Embryonic facial prominence (tissue), 1 donor: ENCODE measurements around the gene CDC34.
"Not testable (repeated sequence)": the region's sequence is repeated elsewhere in the genome, so short reads cannot be mapped to it uniquely, and the experiment has no call there.

ENCODE experiments used
- DNase-seq: peaks from one replicate; pipeline ENCODE4 v3.0.0-alpha.2; 2016; ENCODE audit errors: extremely low spot score

CDC34 gene

DNA sequence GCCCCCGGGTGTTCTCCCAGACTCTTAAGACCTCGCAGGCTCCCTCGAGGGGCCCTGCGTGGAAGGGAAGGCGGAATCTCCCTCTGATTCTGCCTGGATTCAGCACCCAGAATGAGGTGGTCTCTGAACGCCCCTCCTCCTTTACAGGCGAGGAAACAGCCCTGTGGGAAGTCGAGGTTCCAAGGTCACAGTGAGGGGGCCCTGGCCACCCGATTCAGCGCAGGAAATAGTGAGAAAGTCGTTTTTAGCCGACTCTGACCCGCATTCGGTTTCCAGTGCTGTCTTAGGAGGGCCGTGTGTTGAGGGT is 41.9 kb downstream of the CDC34 start:
- no peak for DNase-seq

- DNase-seq, result no peak
Measured at GRCh38 chr19:574658-575526, 43.3 kb downstream of the CDC34 start.

DNA sequence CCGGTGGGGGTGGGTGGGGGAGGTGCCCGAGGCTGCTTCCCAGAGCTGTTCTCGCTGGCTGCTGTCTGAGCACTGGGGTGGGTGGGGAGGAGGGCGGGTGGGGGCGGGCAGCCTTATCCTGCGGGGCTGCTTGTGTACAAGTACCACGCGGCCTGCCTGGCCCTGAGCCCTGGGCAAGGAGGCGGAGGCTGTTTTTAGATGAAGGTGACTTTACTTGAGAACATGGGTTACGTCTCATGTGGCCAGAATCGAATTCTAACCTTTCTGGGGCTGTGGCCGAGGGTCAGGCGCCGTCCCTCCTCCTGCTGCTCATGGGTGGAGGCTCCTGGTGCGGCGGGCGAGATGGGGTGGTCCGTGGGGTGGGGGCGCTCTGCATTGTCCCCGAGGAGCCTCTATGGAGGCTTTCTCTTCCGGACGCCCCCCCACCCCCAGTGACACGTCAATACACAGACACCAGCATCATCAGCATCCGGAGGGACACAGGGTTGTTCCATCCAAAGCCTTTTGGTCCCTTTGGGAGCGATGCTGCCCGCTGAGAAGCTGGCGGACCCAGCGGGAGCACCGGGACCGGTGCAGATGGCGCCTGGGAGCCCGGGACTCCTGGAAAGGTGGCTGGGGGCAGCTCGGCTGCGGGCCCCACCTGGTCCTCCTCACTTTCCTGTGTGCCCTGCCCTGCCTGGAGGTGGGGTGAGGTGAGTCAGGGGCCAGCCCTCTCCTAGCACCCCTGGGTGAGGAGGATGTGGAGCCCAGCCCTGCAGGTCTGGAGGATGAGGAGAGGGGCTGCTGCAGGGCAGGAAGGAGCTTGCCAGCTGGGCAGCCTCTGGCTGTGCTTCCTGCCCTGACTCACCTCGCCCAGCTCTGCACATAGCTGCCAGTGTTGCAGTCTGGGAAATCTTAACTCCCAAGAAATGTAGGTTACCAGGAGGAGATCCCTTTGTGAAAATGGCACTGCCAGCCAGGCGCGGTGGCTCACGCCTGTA is 44.3 kb downstream of the CDC34 start:
- no peak for DNase-seq

DNA sequence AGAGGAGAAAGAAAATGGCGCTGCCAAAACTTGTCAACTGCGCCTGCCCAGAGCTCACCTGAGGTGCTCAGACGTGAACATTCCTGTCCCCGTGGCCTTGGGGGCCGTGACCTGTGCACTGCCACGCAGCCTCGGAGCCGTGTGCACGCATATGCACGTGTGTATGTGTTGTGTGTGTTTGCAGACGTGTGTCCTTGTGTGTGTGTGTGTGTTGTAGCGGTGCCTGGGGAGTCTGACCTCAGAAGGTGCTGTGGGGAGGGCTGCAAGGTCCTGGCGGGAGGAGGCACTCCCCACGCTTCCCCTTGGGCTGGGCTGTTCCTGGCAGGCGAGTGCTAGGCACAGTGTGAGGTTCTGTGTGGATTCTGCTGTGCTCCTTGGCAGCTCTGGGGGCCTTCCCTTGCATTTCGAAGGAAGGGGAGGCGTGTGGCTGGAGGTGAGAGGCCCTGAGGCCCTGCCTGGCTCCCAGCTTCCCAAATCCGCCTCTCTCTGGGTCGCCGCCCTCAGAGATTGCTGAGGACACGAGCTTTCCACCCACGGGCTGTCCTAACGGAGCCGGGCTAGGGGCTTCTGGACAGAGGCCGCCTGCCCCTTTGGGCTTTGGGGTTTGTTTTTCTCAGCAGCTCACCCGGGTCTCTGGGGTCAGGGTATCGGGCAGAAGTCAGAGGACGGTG is 45.3 kb downstream of the CDC34 start:
- DNase-seq, result no peak

DNA sequence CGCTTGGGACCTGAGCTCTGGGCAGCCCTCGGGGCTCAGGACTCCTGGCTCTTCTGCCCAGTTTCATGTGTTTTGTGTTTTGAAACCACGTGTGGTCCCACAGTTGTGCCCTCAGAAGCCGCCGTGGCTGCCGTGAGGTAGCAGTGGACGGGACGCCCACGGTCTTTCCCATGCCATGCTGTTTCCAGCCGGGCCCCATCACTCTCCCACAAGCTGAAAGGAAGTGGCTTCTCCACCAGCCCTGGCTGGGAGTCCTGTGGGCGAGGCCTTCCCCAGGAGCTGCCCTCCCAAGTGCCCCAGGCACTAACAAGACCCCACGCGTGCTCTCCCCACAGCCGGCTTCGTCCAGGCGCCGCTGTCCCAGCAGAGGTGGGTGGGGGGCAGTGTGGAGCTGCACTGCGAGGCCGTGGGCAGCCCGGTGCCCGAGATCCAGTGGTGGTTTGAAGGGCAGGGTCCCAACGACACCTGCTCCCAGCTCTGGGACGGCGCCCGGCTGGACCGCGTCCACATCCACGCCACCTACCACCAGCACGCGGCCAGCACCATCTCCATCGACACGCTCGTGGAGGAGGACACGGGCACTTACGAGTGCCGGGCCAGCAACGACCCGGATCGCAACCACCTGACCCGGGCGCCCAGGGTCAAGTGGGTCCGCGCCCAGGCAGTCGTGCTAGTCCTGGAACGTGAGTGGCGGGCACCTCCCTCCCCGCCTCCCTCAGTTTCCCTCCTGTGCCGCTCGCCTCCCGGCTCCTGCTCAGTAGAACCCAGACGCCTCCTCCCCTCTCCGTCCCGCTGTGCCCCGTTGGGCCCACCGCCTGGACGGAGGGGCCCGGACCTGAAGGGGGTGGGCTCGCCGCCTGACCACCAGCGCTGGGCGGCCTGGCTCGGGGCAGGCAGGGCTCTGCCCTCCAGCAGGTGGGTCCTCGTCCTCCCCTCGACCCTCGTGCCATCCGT is 46.2 kb downstream of the CDC34 start:
- no peak for DNase-seq

GRCh38 chr19:579111-579841 is 47.7 kb downstream of the CDC34 start:
- no peak for DNase-seq

DNA sequence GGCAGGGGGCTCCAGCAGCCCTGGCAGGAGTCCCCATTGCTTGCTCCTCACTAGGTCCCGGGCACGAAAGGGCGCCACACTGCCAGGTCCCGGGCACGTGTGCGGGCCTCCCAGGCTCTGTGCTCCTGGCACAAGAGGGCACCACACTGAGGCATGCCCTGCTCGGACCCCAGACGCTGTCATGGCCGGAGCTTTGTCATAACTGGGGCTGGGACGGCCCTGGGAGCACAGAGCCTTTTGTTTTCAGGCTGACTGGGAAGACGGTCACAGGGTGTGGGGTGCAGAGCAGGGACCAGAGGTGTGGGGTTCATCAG is 48.2 kb downstream of the CDC34 start:
- no peak for DNase-seq

GRCh38 chr19:580274-580835 is 48.8 kb downstream of the CDC34 start:
- no peak for DNase-seq

DNA sequence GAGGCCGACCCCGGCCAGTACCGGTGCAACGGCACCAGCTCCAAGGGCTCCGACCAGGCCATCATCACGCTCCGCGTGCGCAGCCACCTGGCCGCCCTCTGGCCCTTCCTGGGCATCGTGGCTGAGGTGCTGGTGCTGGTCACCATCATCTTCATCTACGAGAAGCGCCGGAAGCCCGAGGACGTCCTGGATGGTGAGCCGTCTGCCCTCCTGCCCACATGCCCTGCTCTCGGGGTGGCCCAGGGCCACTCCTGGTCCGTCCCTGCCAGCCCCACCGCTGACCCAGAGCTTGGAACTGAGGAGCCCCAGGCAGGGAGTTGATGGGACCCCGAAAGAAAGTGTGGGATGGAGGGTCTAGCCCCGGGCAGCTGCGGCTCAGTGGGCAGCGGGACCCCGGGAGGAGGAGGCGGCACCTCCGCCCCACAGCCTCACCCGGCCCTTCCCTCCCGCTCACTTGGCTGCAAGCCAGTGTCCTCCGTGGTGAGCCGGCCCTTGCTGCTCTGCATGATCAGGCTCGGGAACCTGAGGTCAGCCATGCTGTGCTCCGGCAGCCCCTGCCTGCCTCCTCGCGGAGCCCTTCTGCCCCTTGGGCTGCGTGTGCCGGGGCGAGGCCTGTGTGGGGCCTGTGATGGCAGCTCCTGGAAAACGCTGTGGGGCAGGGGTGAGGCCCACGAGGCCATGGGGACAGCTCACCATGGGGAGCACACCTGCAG is 50.0 kb downstream of the CDC34 start:
- DNase-seq, result no peak

DNA sequence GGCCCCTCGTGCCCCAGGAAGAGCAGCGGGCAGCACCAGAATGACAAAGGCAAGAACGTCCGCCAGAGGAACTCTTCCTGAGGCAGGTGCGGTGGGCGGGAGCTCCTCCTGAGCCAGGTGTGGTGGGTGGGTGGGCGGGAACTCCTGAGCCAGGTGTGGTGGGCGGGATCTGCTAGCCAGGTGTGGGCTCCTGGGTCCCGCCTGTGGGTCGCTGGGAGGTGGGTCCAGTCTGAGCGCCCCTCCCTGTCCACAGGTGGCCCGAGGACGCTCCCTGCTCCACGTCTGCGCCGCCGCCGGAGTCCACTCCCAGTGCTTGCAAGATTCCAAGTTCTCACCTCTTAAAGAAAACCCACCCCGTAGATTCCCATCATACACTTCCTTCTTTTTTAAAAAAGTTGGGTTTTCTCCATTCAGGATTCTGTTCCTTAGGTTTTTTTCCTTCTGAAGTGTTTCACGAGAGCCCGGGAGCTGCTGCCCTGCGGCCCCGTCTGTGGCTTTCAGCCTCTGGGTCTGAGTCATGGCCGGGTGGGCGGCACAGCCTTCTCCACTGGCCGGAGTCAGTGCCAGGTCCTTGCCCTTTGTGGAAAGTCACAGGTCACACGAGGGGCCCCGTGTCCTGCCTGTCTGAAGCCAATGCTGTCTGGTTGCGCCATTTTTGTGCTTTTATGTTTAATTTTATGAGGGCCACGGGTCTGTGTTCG is 51.1 kb downstream of the CDC34 start:
- DNase-seq, result no peak

- no peak for DNase-seq
Measured at GRCh38 chr19:583198-583967, 51.8 kb downstream of the CDC34 start.

GRCh38 chr19:583968-584239 is 52.3 kb downstream of the CDC34 start:
- DNase-seq, result no peak

DNA sequence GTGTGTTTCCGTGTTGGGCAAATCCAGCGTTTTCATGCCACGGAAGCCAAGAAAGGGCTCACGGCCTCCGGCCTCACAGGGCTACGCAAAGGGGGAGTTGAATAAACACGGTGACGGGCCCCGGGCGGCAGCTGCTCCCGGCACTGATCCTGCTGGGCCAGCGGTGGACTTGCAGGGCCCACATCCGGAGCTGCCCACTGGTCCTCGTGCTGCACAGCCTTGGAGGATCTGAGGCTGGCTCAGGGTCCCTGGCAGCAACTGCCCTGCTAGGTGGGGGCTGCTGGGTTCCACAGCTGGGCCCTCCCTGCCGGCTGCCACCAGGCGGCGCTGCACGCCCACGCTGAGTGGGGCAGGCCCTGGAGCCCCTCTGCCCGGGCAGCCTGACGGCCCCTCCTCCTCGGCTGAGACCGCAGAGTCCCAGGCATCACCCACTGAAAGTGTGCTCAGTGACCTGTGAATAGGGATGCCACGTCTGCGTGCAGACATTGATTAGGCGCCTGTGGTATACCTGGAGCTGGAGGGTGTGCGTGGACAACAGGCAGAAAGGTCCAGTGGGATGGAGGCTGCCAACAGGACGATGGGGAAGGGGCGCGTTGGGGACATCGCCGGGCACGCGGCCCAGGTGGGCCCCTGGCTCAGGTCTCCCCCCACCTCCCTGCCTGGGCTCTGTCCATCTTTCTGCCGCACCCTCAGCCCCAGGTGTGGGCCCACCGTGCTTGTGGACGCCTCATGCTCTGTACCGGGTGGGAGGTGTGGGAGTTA is 52.9 kb downstream of the CDC34 start:
- DNase-seq, result no peak

DNA sequence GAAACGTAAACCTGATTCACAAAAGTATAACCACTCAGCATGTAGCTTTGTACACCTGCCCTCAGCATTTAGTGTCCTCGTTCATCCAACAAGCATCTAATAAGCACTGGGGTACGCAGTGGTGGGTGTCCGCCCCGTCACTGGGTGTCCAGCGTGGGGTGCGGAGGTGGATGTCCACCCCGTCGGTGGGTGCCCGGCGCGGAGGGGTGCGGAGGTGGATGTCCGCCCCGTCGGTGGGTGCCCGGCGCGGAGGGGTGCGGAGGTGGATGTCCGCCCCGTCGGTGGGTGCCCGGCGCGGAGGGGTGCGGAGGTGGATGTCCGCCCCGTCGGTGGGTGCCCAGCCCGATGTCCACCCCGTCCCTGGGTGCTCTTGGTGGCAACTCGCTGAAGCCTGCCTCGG is 53.6 kb downstream of the CDC34 start:
- DNase-seq, result not testable (repeated sequence)

- no peak for DNase-seq
Measured at GRCh38 chr19:585551-586110, 54.1 kb downstream of the CDC34 start.

DNA sequence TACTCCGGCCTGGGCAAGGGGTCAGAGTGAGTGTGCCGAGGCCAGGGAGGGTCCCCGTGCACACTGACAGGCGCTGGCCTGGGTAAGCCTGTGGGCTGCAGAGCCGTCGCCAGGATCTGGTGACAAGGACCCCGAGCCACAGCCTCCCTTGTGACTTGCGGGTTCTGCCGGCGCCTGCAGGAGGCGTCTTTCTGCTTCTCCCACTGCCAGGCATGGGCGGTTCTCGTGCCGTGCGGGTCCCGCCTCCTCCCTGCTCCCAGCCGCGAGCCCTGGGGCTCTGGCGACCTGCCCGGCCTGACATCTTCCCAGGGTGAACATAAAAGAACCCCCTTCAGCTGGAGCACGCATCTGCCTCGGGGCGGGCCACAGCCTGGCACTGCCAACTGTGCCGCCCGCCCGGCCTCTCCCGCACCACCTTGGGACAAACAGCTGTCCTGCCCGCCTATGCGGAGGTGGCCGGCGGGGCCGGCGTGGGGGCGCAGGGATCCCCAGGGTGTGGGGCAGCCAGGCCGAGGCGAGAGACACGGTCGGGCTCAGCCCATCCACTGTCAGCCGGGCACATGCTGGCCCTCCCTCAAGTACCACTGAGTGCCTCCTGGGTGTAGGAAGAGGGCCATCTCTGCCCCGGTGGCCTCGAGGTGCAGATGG is 56.7 kb downstream of the CDC34 start:
- no peak for DNase-seq
